OCI-LY1 (cell line): ENCODE measurements around the gene ATP6V1G1.

Experiments used
- CTCF ChIP-seq: fragments of 200-600 bp; sonication (generic), shearing (Covaris generic); IDR thresholded peaks from 2 replicates; pipeline ENCODE4 v1.5.1; 2017; ENCODE audit warnings: mild to moderate bottlenecking, antibody characterized with exemption, low read length, moderate library complexity, mixed read lengths
- EZH2 ChIP-seq: fragments of 200-600 bp; sonication (generic), shearing (Covaris generic); IDR thresholded peaks from 2 replicates; pipeline ENCODE4 v1.8.0; 2017; ENCODE audit warnings: borderline replicate concordance, mixed run types, mild to moderate bottlenecking, antibody characterized with exemption, low read length, moderate library complexity, mixed read lengths

- TF ChIP-seq CTCF: no peak
- TF ChIP-seq EZH2: no peak
These were observed 37.8 kb upstream of the ATP6V1G1 start for GRCh38 chr9:114549697-114550330.
